ENCODE measurements around the gene ITCH.
"Not testable (repeated sequence)": the region's sequence is repeated elsewhere in the genome, so short reads cannot be mapped to it uniquely, and the experiment has no call there.

Gene ITCH

DNA sequence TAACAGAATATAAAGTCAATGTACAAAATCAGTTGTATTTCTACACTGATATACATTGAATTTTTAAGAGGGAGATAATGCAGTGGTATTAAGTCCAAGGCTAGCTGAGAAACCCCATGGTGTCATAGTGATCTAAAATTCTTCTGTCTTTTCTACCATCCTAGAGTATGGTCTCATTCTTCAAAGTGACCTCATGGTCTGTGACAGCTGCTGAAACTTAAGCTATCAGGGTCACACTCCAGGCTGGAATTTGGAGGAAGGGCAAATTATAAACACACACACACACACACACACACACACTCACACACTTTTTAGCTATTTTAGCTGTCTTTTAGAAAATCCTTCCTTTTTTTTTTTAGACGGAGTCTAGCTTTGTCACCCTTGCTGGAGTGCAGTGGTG, 105.9 kb downstream of the ITCH start:
- Histone ChIP-seq H3K27me3 (ENCODE audit: control insufficient read depth, insufficient read depth, low read length) (no peaks in the 10 kb centered on the region), H3K27ac (ENCODE audit: low read depth, low read length) (no peak overlapping the region), H3K4me1 (ENCODE audit: control insufficient read depth, insufficient read depth, low read length) (no peaks in the 10 kb centered on the region), H3K36me3 (ENCODE audit: control insufficient read depth, insufficient read depth, low read length) (peaks cover 3% of the 10 kb centered on the region), H3K4me3 (ENCODE audit: low read length) (no peak overlapping the region), H3K9ac (ENCODE audit: low read length) (no peak overlapping the region)

DNA sequence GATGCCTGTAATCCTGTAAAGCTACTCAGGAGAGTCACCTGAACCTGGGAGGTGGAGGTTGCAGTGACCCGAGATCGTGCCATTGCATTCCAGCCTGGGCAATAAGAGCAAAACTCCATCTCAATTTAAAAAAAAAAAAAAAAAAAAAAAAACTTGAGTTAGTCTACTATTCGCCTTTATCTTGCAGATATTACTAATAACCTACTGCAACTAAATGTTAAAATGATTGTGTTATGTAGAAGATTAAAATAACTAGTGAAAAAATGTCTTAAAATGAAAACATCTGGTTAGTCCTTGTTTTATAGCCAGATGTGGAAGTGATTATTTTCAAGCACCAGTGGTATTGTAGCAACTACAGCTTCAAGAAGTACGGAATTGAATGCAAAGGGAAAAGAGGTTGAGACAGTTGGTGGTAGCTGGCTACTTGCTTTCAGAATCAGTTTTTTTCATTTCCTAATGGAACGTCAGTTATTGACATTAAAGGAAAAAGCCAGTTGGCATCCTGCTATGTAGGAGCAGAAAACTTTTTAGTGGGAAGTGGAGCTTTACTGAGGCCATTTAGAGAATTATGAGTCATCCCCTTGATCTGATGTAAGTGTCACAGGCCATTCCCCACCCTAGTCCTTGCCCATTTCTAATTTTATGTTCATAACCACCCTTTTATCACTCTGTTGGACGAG, 109.3 kb downstream of the ITCH start:
- Histone ChIP-seq H3K4me3 (ENCODE audit: low read length) (no peak overlapping the region), H3K4me1 (ENCODE audit: control insufficient read depth, insufficient read depth, low read length) (peaks cover 3% of the 10 kb centered on the region), H3K27ac (ENCODE audit: low read depth, low read length) (no peak overlapping the region), H3K9ac (ENCODE audit: low read length) (no peak overlapping the region), H3K27me3 (ENCODE audit: control insufficient read depth, insufficient read depth, low read length) (no peaks in the 10 kb centered on the region), H3K36me3 (ENCODE audit: control insufficient read depth, insufficient read depth, low read length) (peaks cover 3% of the 10 kb centered on the region)

DNA sequence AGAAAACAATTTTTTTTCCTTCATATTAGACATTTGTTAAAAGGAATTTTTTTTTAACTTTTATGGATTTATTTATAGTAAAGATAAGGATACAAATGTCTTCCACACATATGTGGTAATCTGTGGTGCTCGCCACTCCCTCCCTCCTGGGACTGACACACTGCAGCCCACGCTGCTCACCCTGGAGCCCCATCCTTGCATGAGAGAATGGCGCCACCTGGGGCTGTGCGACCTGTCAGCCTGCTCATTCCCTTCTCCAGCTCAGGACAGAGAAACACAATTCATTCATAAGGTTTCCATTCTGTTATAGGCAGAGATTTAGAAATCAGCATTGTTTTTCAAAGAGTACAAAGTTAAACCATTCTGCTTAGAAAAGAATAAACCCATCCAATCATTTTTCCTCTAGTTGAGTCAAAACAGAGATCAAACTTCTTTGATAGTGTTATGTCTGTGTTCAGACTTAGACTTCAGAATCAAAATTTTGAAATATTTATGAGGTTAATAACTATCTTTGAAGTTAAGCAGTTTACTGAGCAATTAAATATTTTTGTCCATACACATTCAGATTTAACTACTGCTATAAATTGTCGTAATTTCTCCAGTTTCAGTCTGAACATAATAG, 110.3 kb downstream of the ITCH start:
- H3K9ac ChIP-seq (ENCODE audit: low read length): no peak overlapping the region
- H3K4me3 ChIP-seq (ENCODE audit: low read length): no peak overlapping the region
- peaks cover 3% of the 10 kb centered on the region for H3K4me1 ChIP-seq (ENCODE audit: control insufficient read depth, insufficient read depth, low read length)
- peaks cover 3% of the 10 kb centered on the region for H3K36me3 ChIP-seq (ENCODE audit: control insufficient read depth, insufficient read depth, low read length)
- no peak overlapping the region for H3K27ac ChIP-seq (ENCODE audit: low read depth, low read length)
- H3K27me3 ChIP-seq (ENCODE audit: control insufficient read depth, insufficient read depth, low read length): no peaks in the 10 kb centered on the region

DNA sequence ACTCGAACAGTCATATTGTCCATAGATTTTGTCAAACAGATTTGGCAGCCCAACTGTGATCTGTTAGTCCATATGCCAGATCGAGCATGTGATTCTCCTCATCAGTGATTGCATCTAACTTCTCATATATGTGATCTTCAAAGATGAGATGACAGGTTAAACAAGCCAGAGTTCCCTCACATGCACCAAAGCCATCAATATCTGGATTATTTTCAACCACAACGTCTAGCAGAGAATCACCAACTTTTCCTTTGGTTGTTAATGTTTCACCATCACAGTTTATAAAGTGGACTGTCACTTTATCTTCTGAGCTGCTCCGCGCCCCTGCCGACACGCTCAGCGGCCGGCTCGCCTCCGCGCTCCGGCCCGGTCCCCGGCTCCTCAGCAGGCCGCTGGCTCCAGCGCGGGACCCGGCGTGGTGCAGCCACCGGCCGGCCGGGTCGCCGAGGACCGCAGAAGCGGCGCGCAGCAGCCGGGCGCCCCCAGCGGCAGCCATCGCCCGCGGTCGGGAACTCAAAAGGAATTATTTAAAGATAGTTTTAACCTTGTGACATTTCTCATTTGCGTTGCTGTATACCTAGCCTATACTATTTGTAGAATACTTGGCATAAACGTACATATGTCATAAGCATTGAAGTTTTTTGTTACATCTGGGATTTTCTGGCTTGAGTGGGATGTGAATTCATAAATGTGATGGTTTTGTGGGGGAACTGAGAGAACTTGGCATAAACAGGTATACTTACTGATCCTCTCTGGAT, 113.1 kb downstream of the ITCH start:
- H3K4me1 ChIP-seq (ENCODE audit: control insufficient read depth, insufficient read depth, low read length): peaks cover 3% of the 10 kb centered on the region
- no peak overlapping the region for H3K4me3 ChIP-seq (ENCODE audit: low read length)
- no peaks in the 10 kb centered on the region for H3K27me3 ChIP-seq (ENCODE audit: control insufficient read depth, insufficient read depth, low read length)
- H3K27ac ChIP-seq (ENCODE audit: low read depth, low read length): no peak overlapping the region
- H3K9ac ChIP-seq (ENCODE audit: low read length): no peak overlapping the region
- no peaks in the 10 kb centered on the region for H3K36me3 ChIP-seq (ENCODE audit: control insufficient read depth, insufficient read depth, low read length)

DNA sequence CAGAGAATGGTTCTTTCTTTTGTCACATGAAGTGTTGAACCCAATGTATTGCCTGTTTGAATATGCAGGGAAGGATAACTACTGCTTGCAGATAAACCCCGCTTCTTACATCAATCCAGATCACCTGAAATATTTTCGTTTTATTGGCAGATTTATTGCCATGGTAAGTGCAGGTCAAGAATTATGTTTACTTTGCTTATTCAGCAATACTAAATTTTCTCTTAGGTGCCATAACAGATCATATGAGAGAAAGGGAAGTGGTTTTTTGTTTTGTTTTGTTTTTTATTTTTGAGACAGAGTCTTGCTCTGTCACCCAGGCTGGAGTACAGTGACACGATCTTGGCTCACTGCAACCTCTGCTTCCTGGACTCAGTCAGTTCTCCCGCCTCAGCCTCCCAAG, 116.6 kb downstream of the ITCH start:
- peaks cover 13% of the 10 kb centered on the region for H3K36me3 ChIP-seq (ENCODE audit: control insufficient read depth, insufficient read depth, low read length)
- no peak overlapping the region for H3K4me3 ChIP-seq (ENCODE audit: low read length)
- peaks cover 3% of the 10 kb centered on the region for H3K4me1 ChIP-seq (ENCODE audit: control insufficient read depth, insufficient read depth, low read length)
- H3K9ac ChIP-seq (ENCODE audit: low read length): no peak overlapping the region
- H3K27ac ChIP-seq (ENCODE audit: low read depth, low read length): no peak overlapping the region
- H3K27me3 ChIP-seq (ENCODE audit: control insufficient read depth, insufficient read depth, low read length): no peaks in the 10 kb centered on the region

DNA sequence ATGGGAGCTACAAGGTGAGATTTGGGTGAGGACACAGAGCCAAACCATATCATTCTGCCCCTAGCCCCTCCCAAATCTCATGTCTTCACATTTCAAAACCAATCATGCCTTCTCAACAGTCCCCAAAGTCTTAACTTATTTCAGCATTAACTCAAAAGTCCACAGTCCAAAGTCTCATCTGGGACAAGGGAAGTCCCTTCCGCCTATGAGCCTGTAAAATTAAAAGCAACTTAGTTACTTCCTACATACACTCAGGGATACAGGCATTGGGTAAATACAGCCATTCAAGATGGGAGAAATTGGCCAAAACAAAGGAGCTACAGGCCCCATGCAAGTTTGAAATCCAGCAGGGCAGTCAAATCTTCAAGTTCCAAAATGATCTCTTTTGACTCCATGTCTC, 119.1 kb downstream of the ITCH start:
- not testable (repeated sequence) for H3K4me3 ChIP-seq (ENCODE audit: low read length); H3K27ac ChIP-seq (ENCODE audit: low read depth, low read length); H3K9ac ChIP-seq (ENCODE audit: low read length); H3K27me3 ChIP-seq (ENCODE audit: control insufficient read depth, insufficient read depth, low read length); H3K4me1 ChIP-seq (ENCODE audit: control insufficient read depth, insufficient read depth, low read length)
- peaks cover 13% of the 10 kb centered on the region for H3K36me3 ChIP-seq (ENCODE audit: control insufficient read depth, insufficient read depth, low read length)

- not testable (repeated sequence) for H3K4me1 ChIP-seq (ENCODE audit: control insufficient read depth, insufficient read depth, low read length); H3K4me3 ChIP-seq (ENCODE audit: low read length); H3K27me3 ChIP-seq (ENCODE audit: control insufficient read depth, insufficient read depth, low read length); H3K27ac ChIP-seq (ENCODE audit: low read depth, low read length); H3K9ac ChIP-seq (ENCODE audit: low read length)
- peaks cover 13% of the 10 kb centered on the region for H3K36me3 ChIP-seq (ENCODE audit: control insufficient read depth, insufficient read depth, low read length)
Measured at GRCh38 chr20:34483585-34484220, 120.6 kb downstream of the ITCH start.

GRCh38 chr20:34485068-34485634, 122.1 kb downstream of the ITCH start:
- Histone ChIP-seq H3K4me3 (ENCODE audit: low read length) (no peak overlapping the region), H3K27me3 (ENCODE audit: control insufficient read depth, insufficient read depth, low read length) (no peaks in the 10 kb centered on the region), H3K4me1 (ENCODE audit: control insufficient read depth, insufficient read depth, low read length) (no peaks in the 10 kb centered on the region), H3K36me3 (ENCODE audit: control insufficient read depth, insufficient read depth, low read length) (peaks cover 16% of the 10 kb centered on the region), H3K9ac (ENCODE audit: low read length) (no peak overlapping the region), H3K27ac (ENCODE audit: low read depth, low read length) (no peak overlapping the region)

DNA sequence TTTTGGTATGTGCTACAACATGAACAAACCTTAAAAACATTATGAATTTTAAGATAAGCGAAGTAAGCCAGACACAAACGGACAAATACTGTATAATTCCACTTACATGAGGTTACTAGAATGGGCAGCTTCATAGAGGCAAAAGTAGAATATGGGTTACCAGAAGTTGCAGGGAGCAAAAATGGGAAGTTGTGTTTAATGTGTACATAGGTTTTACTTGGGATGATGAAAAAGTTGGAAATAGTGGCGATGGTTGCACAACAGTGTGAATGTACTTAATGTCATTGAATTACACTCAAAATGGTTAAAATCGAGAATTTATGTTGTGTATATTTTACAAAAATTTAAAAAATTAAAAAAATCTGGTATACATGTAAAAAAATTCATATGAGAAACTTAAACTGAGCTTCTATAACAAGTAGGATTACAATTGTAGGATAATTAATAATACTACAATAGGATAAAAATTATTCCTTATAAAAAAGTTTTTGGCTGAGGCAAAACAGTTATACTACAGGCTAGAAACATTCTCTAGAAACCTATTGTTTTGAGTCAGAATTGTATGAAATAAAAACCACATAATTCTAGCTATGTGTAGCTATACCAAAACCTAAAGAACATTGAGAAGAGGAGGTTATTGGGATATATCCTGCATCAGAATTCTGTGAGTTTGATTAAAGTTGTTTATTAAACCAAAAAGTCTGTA, 128.3 kb downstream of the ITCH start:
- peaks cover 13% of the 10 kb centered on the region for H3K36me3 ChIP-seq (ENCODE audit: control insufficient read depth, insufficient read depth, low read length)
- H3K4me3 ChIP-seq (ENCODE audit: low read length): no peak overlapping the region
- no peaks in the 10 kb centered on the region for H3K4me1 ChIP-seq (ENCODE audit: control insufficient read depth, insufficient read depth, low read length)
- no peak overlapping the region for H3K27ac ChIP-seq (ENCODE audit: low read depth, low read length)
- H3K9ac ChIP-seq (ENCODE audit: low read length): no peak overlapping the region
- H3K27me3 ChIP-seq (ENCODE audit: control insufficient read depth, insufficient read depth, low read length): no peaks in the 10 kb centered on the region

DNA sequence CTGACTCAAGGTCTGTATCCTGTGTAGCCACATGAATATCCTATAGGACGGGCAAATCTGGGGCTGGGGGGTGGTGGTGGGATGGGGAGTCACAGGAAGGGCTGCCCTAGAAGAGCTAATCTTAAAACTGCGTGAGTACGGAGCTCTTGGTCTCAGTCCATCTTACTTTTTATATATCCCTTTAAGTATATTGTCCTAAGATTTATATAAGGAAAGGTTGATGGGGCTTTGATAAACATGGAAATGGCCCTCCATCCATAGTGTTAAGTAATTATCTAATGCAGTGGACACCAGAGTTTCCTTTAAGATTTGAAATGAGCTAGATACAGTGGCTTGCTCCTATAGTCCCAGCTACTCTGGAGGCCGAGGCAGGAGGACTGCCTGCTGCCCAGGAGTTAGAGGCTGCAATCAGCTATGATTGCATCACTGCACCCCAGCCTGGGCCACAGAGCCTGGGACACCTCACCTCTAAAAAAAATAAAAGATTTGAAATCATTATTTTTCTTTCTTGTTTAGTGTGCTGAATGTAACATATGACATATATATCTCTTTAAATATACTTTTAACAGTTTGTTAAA, 128.9 kb downstream of the ITCH start:
- Histone ChIP-seq H3K4me1 (ENCODE audit: control insufficient read depth, insufficient read depth, low read length) (no peaks in the 10 kb centered on the region), H3K36me3 (ENCODE audit: control insufficient read depth, insufficient read depth, low read length) (peaks cover 13% of the 10 kb centered on the region), H3K27ac (ENCODE audit: low read depth, low read length) (no peak overlapping the region), H3K9ac (ENCODE audit: low read length) (no peak overlapping the region), H3K4me3 (ENCODE audit: low read length) (no peak overlapping the region), H3K27me3 (ENCODE audit: control insufficient read depth, insufficient read depth, low read length) (no peaks in the 10 kb centered on the region)

- peaks cover 13% of the 10 kb centered on the region for H3K36me3 ChIP-seq (ENCODE audit: control insufficient read depth, insufficient read depth, low read length)
- no peak overlapping the region for H3K27ac ChIP-seq (ENCODE audit: low read depth, low read length)
Measured at GRCh38 chr20:34493646-34494045, 130.6 kb downstream of the ITCH start.

More at GRCh38 chr20:34493646-34494045, 130.6 kb downstream of the ITCH start:
- no peak overlapping the region for H3K9ac ChIP-seq (ENCODE audit: low read length)
- no peak overlapping the region for H3K4me3 ChIP-seq (ENCODE audit: low read length)
- H3K4me1 ChIP-seq (ENCODE audit: control insufficient read depth, insufficient read depth, low read length): no peaks in the 10 kb centered on the region
- H3K27me3 ChIP-seq (ENCODE audit: control insufficient read depth, insufficient read depth, low read length): no peaks in the 10 kb centered on the region

Measured in rectal smooth muscle tissue (tissue), 1 donor.